Measurements from ENCODE around the gene TAF11L10.
"Not testable (repeated sequence)": the region's sequence is repeated elsewhere in the genome, so short reads cannot be mapped to it uniquely, and the experiment has no call there.

TAF11L10 gene

GRCh38 chr5:17597728-17598127, at the start of gene TAF11L10:
Gene TAF11L10 (minus strand): TSS chr5:17597828.
- DNase-seq (ENCODE audit: low spot score): not testable (repeated sequence)

- DNase-seq (ENCODE audit: low spot score): no peak
Observed at GRCh38 chr5:17634160-17634559, 36.5 kb upstream of the TAF11L10 start, which contains the start of gene TAF11L14. Gene TAF11L14 (plus strand): TSS chr5:17634460.

- not testable (repeated sequence) for DNase-seq (ENCODE audit: low spot score)
Observed at GRCh38 chr5:17631788-17632187, 34.2 kb upstream of the TAF11L10 start, which contains the start of gene TAF11L13. Gene TAF11L13 (plus strand): TSS chr5:17632088.

GRCh38 chr5:17625686-17626085, 28.1 kb upstream of the TAF11L10 start:
- no peak for DNase-seq (ENCODE audit: low spot score)

GRCh38 chr5:17620627-17621026, 23.0 kb upstream of the TAF11L10 start:
- no peak for DNase-seq (ENCODE audit: low spot score)

GRCh38 chr5:17619354-17619753, 21.7 kb upstream of the TAF11L10 start:
- DNase-seq (ENCODE audit: low spot score): no peak

GRCh38 chr5:17614872-17615605, 17.4 kb upstream of the TAF11L10 start:
- no peak for DNase-seq (ENCODE audit: low spot score)

- not testable (repeated sequence) for DNase-seq (ENCODE audit: low spot score)
Observed at GRCh38 chr5:17610092-17610491, 12.5 kb upstream of the TAF11L10 start, which contains the start of gene TAF11L12. Gene TAF11L12 (plus strand): TSS chr5:17610392.

GRCh38 chr5:17607461-17607860, 9.8 kb upstream of the TAF11L10 start:
- not testable (repeated sequence) for DNase-seq (ENCODE audit: low spot score)

- no peak for DNase-seq (ENCODE audit: low spot score)
Observed at GRCh38 chr5:17604951-17605350, 7.3 kb upstream of the TAF11L10 start.

GRCh38 chr5:17603880-17604279, 6.3 kb upstream of the TAF11L10 start, which contains the start of gene TAF11L11:
Gene TAF11L11 (plus strand): TSS chr5:17604183.
- DNase-seq (ENCODE audit: low spot score): not testable (repeated sequence)

GRCh38 chr5:17594255-17594654, 3.4 kb downstream of the TAF11L10 start, which contains the start of gene TAF11L9:
Gene TAF11L9 (minus strand): TSS chr5:17594394.
- not testable (repeated sequence) for DNase-seq (ENCODE audit: low spot score)

GRCh38 chr5:17590860-17591259, 6.8 kb downstream of the TAF11L10 start, which contains the start of gene TAF11L8:
Gene TAF11L8 (minus strand): TSS chr5:17590960.
- not testable (repeated sequence) for DNase-seq (ENCODE audit: low spot score)

GRCh38 chr5:17585658-17586057, 12.0 kb downstream of the TAF11L10 start, which contains the start of gene TAF11L7:
Gene TAF11L7 (minus strand): TSS chr5:17585758.
- not testable (repeated sequence) for DNase-seq (ENCODE audit: low spot score)
